Astrocyte (in vitro differentiated cells and primary cell): ENCODE data around the gene SLC36A1. TPM values are rescaled to one million over a fixed set of nuclear protein-coding genes. Genes with fewer than 3 reads are reported as not detected.

Experiments
- DNase-seq: peaks from one replicate; pipeline ENCODE4 v3.0.0-alpha.2; 2010; ENCODE audit warnings: low read depth
- FAIRE-seq: peaks from 2 replicates; lab custom pipeline; 2011; peaks lifted over from hg19 to GRCh38; lab: Jason Lieb, UNC
- H2AFZ ChIP-seq: 2 replicates; pipeline ENCODE4 v1.6.0; 2012; ENCODE audit warnings: low read depth, low read length, inconsistent platforms
- H3K27ac ChIP-seq: 2 replicates; pipeline ENCODE4 v1.5.1; 2011; ENCODE audit warnings: low read depth, low read length, inconsistent platforms
- H3K27me3 ChIP-seq: 2 replicates; pipeline ENCODE4 v1.6.0; 2011; ENCODE audit warnings: low read length, inconsistent platforms; ENCODE audit not compliant: insufficient read depth
- H3K36me3 ChIP-seq: 2 replicates; pipeline ENCODE4 v1.5.1; 2011; ENCODE audit warnings: low read length, inconsistent platforms; ENCODE audit not compliant: insufficient read depth
- H3K4me1 ChIP-seq: 2 replicates; pipeline ENCODE4 v1.5.1; 2011; ENCODE audit warnings: low read length, inconsistent platforms; ENCODE audit not compliant: insufficient read depth
- H3K4me2 ChIP-seq: 2 replicates; pipeline ENCODE4 v1.6.0; 2012; ENCODE audit warnings: low read length, inconsistent platforms
- H3K4me3 ChIP-seq: 2 replicates; pipeline ENCODE4 v1.5.1; 2011; ENCODE audit warnings: low read depth, mild to moderate bottlenecking, low read length, inconsistent platforms; ENCODE audit not compliant: insufficient read depth
- H3K79me2 ChIP-seq: 2 replicates; pipeline ENCODE4 v1.6.0; 2012; ENCODE audit warnings: mild to moderate bottlenecking, low read length, inconsistent platforms; ENCODE audit not compliant: insufficient read depth
- H3K9ac ChIP-seq: 2 replicates; pipeline ENCODE4 v1.6.0; 2012; ENCODE audit warnings: mild to moderate bottlenecking, low read length, inconsistent platforms
- H3K9me3 ChIP-seq: 2 replicates; pipeline ENCODE4 v1.5.1; 2012; ENCODE audit warnings: low read depth, mild to moderate bottlenecking, low read length, inconsistent platforms; ENCODE audit not compliant: insufficient read depth
- H4K20me1 ChIP-seq: 2 replicates; pipeline ENCODE4 v1.6.0; 2012; ENCODE audit warnings: low read length, inconsistent platforms; ENCODE audit not compliant: insufficient read depth
- H3K27ac Mint-ChIP-seq: one replicate; pipeline ENCODE4 v1.8.0; 2021; ENCODE audit warnings: mild to moderate bottlenecking, mixed read lengths; ENCODE audit not compliant: unreplicated experiment
- H3K27me3 Mint-ChIP-seq: one replicate; pipeline ENCODE4 v1.8.0; 2021; ENCODE audit warnings: low read depth, mixed read lengths; ENCODE audit not compliant: unreplicated experiment
- H3K36me3 Mint-ChIP-seq: one replicate; pipeline ENCODE4 v1.8.0; 2021; ENCODE audit warnings: low read depth, mixed read lengths; ENCODE audit not compliant: unreplicated experiment
- H3K4me1 Mint-ChIP-seq: one replicate; pipeline ENCODE4 v1.8.0; 2021; ENCODE audit warnings: low read depth, mixed read lengths; ENCODE audit not compliant: unreplicated experiment
- H3K4me3 Mint-ChIP-seq: one replicate; pipeline ENCODE4 v1.8.0; 2021; ENCODE audit warnings: mild to moderate bottlenecking, moderate library complexity, mixed read lengths; ENCODE audit not compliant: unreplicated experiment
- H3K9me3 Mint-ChIP-seq: one replicate; pipeline ENCODE4 v1.8.0; 2021; ENCODE audit warnings: mild to moderate bottlenecking, mixed read lengths; ENCODE audit not compliant: unreplicated experiment
- EZH2 ChIP-seq: IDR thresholded peaks from 2 replicates; pipeline ENCODE4 v1.6.1; 2012; ENCODE audit warnings: mild to moderate bottlenecking, low read length, inconsistent platforms; ENCODE audit not compliant: insufficient read depth
- total RNA-seq: library from RNA; stranded (reverse); gene quantifications from 2 replicates; pipeline ENCODE4 v1.2.1, GENCODE V29; 2021
- TF ChIP-seq, protein P1 (sequence below): IDR thresholded peaks from 2 replicates; pipeline ENCODE4 v1.5.1; 2011; ENCODE audit warnings: low read depth, mild to moderate bottlenecking, inconsistent platforms, low read length, moderate library complexity; ENCODE audit not compliant: insufficient read depth

The SLC36A1 gene
- total RNA-seq, 1 donor from 2014 or later = 6.4 TPM

DNA sequence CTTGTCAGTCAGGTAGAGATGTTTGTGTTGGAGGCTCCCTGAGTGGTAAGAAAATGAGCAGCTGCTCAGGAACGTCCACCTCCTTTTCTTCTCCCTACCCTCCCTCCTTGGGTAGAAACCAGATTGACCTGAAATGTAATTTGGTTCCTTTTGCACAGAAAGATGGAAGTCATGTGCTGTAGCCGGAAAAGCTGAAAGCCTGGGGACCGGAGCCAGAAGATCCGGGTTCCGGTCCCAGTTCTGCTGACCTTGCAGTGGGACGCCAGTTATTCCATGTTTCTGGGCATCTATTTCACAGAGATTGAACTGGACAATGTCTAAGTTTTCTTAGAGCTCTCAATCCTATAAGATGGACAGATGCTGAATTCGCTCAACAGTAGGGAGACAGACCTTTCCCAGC is 40.1 kb downstream of the SLC36A1 start:
- H3K27me3 ChIP-seq = no peaks in the 10 kb centered on the region
- no peaks in the 10 kb centered on the region for H3K79me2 ChIP-seq
- no peak overlapping the region for H3K9ac ChIP-seq
- H2AFZ ChIP-seq = no peak overlapping the region
- H3K9me3 Mint-ChIP-seq = no peaks in the 10 kb centered on the region
- no peak overlapping the region for H3K4me2 ChIP-seq
- H3K4me3 ChIP-seq = no peak overlapping the region
- TF ChIP-seq EZH2 = no peak
- TF ChIP-seq, protein P1, sequence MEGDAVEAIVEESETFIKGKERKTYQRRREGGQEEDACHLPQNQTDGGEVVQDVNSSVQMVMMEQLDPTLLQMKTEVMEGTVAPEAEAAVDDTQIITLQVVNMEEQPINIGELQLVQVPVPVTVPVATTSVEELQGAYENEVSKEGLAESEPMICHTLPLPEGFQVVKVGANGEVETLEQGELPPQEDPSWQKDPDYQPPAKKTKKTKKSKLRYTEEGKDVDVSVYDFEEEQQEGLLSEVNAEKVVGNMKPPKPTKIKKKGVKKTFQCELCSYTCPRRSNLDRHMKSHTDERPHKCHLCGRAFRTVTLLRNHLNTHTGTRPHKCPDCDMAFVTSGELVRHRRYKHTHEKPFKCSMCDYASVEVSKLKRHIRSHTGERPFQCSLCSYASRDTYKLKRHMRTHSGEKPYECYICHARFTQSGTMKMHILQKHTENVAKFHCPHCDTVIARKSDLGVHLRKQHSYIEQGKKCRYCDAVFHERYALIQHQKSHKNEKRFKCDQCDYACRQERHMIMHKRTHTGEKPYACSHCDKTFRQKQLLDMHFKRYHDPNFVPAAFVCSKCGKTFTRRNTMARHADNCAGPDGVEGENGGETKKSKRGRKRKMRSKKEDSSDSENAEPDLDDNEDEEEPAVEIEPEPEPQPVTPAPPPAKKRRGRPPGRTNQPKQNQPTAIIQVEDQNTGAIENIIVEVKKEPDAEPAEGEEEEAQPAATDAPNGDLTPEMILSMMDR = no peak
- no peaks in the 10 kb centered on the region for H3K4me1 ChIP-seq
- H3K36me3 Mint-ChIP-seq = peaks cover 23% of the 10 kb centered on the region
- no peaks in the 10 kb centered on the region for H3K9me3 ChIP-seq
- H3K27me3 Mint-ChIP-seq = peaks cover 2% of the 10 kb centered on the region
- H3K27ac Mint-ChIP-seq = no peak overlapping the region
- no peak overlapping the region for H3K4me3 Mint-ChIP-seq
- no peak overlapping the region for H3K27ac ChIP-seq
- no peaks in the 10 kb centered on the region for H4K20me1 ChIP-seq
- no peak for DNase-seq
- peaks cover 14% of the 10 kb centered on the region for H3K36me3 ChIP-seq
- peaks cover 1% of the 10 kb centered on the region for H3K4me1 Mint-ChIP-seq
- FAIRE-seq = no peak

DNA sequence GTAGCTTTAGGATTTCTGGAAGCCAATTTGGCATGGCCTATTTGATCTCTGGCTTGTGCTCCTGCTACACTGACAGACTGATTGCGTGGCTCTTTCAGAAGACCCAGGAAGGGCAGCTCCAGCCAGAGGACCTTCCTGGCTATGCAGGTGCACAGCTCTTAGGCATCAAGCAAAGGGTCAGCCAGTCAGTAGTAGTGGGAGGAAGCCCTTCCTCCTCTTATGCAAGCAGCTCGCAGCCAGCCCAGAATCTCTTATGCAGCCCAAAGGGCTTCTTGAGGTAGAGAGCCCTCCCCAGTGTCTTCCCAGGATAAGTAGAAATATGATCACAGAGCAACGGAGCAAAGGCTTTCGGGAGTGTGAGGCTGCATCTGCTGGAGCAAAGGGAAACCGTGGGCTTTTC is 43.2 kb downstream of the SLC36A1 start:
- Histone ChIP-seq H3K79me2 (no peaks in the 10 kb centered on the region), H4K20me1 (no peaks in the 10 kb centered on the region), H3K27me3 (no peaks in the 10 kb centered on the region), H3K4me1 (no peaks in the 10 kb centered on the region), H3K27ac (no peak overlapping the region), H3K9ac (no peak overlapping the region), H3K9me3 (no peaks in the 10 kb centered on the region), H3K36me3 (peaks cover 10% of the 10 kb centered on the region), H3K4me2 (no peak overlapping the region), H3K4me3 (no peak overlapping the region), H2AFZ (no peak overlapping the region)
- Mint-ChIP-seq H3K36me3 (peaks cover 21% of the 10 kb centered on the region), H3K27ac (no peak overlapping the region), H3K9me3 (no peaks in the 10 kb centered on the region), H3K27me3 (peaks cover 2% of the 10 kb centered on the region), H3K4me3 (no peak overlapping the region), H3K4me1 (peaks cover 6% of the 10 kb centered on the region)
- TF ChIP-seq EZH2 = no peak
- TF ChIP-seq, protein P1 = no peak
- FAIRE-seq (no peak), DNase-seq (no peak)

DNA sequence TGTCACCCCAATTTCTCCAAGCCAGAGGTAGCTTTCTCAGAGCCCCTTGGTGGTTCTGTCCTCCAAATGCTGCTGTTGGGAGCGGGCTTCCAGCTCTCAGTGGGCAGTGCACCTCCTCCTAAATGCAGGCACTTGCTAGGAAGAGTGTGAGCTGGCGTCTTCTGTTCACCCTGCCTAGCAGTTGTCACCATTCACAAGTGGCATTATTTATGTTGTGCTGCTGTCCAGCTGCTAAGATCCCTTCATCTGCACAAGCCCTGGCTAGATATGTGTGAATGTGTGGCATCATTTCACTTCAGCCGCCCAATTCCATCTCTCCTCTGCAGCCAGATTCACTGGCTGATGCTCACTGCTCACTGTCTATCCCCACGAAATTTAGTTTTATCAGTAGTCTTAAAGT is 43.7 kb downstream of the SLC36A1 start:
- FAIRE-seq = no peak
- DNase-seq = no peak

More for the DNA sequence above, 43.7 kb downstream of the SLC36A1 start:
- Histone ChIP-seq H3K79me2 (no peaks in the 10 kb centered on the region), H2AFZ (no peak overlapping the region), H3K4me3 (no peak overlapping the region), H3K9ac (no peak overlapping the region), H3K27me3 (no peaks in the 10 kb centered on the region), H3K36me3 (peaks cover 10% of the 10 kb centered on the region), H3K4me1 (no peaks in the 10 kb centered on the region), H3K27ac (no peak overlapping the region), H3K4me2 (no peak overlapping the region), H4K20me1 (no peaks in the 10 kb centered on the region), H3K9me3 (no peaks in the 10 kb centered on the region)
- Mint-ChIP-seq H3K27me3 (peaks cover 2% of the 10 kb centered on the region), H3K4me1 (peaks cover 8% of the 10 kb centered on the region), H3K36me3 (peaks cover 19% of the 10 kb centered on the region), H3K4me3 (no peak overlapping the region), H3K27ac (no peak overlapping the region), H3K9me3 (no peaks in the 10 kb centered on the region)
- TF ChIP-seq EZH2 = no peak
- TF ChIP-seq, protein P1 = no peak
